NB4 (cell line): ENCODE measurements around the gene FAM240A.

Source experiments
- DNase-seq: peaks from one replicate; pipeline ENCODE4 v3.0.0; 2010; ENCODE audit warnings: low read depth
- H3K4me3 ChIP-seq: one replicate; pipeline ENCODE4 v1.5.1; 2011; ENCODE audit warnings: mild to moderate bottlenecking, low read depth, low read length, moderate library complexity
- CTCF ChIP-seq: IDR thresholded peaks from one replicate; pipeline ENCODE4 v1.5.1; 2012; ENCODE audit warnings: low read depth, low read length
- MYC ChIP-seq: IDR thresholded peaks from 2 replicates; pipeline ENCODE4 v1.6.1; 2011; ENCODE audit warnings: low read depth, low read length
- POLR2A ChIP-seq: IDR thresholded peaks from 2 replicates; pipeline ENCODE4 v1.6.1; 2011; ENCODE audit warnings: mild to moderate bottlenecking; ENCODE audit not compliant: insufficient read length; ENCODE audit errors: extremely low read depth
- TF ChIP-seq, protein P1 (sequence below): IDR thresholded peaks from 2 replicates; pipeline ENCODE4 v1.6.1; 2011; ENCODE audit warnings: low read depth, low read length

The FAM240A gene

DNA sequence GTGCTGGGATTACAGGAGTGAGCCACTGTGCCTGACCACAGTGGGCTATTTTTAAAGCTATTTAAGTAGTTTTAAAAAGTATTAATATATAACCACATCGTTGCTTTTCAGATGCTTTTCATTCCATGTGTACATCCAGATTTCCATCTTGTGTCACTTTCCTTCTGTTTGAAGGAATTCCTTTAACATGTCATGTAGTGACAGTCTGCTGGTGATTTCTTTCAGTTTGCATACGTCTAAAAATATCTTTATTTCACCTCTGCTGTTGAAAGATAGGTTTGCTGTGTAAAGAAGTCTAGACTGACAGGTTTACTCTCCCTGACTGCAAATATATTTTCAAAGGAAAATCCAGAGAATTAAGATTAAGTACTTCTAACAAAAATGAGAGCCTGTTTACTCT is 12.2 kb downstream of the FAM240A start:
- DNase-seq = no peak
- H3K4me3 ChIP-seq = no peak overlapping the region
- TF ChIP-seq CTCF (no peak), POLR2A (no peak), MYC (no peak)
- TF ChIP-seq, protein P1, sequence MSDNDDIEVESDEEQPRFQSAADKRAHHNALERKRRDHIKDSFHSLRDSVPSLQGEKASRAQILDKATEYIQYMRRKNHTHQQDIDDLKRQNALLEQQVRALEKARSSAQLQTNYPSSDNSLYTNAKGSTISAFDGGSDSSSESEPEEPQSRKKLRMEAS = no peak

DNA sequence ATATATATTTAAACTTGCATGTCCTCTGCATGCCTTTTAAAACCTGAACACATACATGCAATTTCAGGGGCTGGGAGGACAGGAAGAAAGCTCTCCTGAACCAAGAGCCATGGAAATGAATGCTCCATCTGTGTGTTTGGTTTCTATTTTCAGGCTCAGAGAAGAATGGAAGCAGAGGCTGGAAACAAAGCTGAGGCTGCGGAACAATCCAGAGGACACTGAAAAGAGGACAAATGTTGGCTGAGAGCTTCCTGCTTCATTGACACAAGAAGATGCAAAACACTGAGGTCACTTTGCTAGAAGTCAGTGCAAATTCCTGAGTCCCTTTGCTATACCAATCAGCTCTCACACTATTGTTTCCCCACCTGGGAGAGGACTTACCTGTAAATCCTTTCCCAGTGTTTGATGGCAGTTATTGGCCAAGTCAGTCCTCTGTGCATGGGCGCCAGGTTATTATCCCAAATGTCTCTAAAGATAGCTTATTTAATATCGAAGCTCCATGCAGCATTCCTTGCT is 12.7 kb downstream of the FAM240A start:
- TF ChIP-seq, protein P1 = no peak
- TF ChIP-seq CTCF (no peak), MYC (no peak), POLR2A (no peak)
- no peak overlapping the region for H3K4me3 ChIP-seq
- no peak for DNase-seq

GRCh38 chr3:46626039-46626438 is 13.7 kb downstream of the FAM240A start:
- DNase-seq = no peak
- no peak overlapping the region for H3K4me3 ChIP-seq
- TF ChIP-seq, protein P1 = no peak
- no peak for TF ChIP-seq POLR2A

DNA sequence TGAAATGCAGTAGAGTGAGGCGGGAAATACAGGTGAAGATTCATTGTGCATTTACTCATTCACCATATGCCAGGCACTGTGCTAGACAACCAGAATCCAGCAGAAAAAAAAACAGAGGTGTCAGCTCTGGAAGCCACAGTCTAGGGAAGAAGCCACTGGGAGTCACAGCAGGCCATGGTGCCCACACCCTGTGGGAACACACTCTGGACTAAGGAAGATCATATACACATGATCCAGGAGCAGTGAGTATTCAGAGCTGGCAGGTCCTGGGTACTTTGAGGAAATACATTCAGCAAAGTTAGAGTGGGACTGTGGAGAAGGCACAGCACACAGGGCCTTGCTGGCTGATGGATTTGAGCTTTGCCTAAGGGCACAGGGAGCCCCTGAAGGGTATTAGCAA is 14.8 kb downstream of the FAM240A start:
- TF ChIP-seq MYC = no peak
- TF ChIP-seq, protein P1 = no peak
- TF ChIP-seq POLR2A = no peak
- TF ChIP-seq CTCF = no peak
- no peak for DNase-seq
- no peak overlapping the region for H3K4me3 ChIP-seq

- no peak for TF ChIP-seq CTCF
- TF ChIP-seq, protein P1 = no peak
- no peak for TF ChIP-seq MYC
- TF ChIP-seq POLR2A = no peak
- H3K4me3 ChIP-seq = no peak overlapping the region
- peak; percentile 34 for DNase-seq
These were observed 16.6 kb downstream of the FAM240A start for GRCh38 chr3:46628901-46629369.

- TF ChIP-seq, protein P1 = no peak
- peak; percentile 97 for TF ChIP-seq CTCF
- DNase-seq = peak; percentile 85
- H3K4me3 ChIP-seq = no peak overlapping the region
These were observed 17.5 kb downstream of the FAM240A start for GRCh38 chr3:46629551-46630517.
